ELF-1 (cell line): ENCODE results near the gene GRIN3A.
"Not testable (repeated sequence)": the region's sequence is repeated elsewhere in the genome, so short reads cannot be mapped to it uniquely, and the experiment has no call there.

Experiments used
- DNase-seq: peaks from one replicate; pipeline ENCODE4 v3.0.0-alpha.2; 2016; ENCODE audit warnings: low read depth, low spot score

The GRIN3A gene

DNA sequence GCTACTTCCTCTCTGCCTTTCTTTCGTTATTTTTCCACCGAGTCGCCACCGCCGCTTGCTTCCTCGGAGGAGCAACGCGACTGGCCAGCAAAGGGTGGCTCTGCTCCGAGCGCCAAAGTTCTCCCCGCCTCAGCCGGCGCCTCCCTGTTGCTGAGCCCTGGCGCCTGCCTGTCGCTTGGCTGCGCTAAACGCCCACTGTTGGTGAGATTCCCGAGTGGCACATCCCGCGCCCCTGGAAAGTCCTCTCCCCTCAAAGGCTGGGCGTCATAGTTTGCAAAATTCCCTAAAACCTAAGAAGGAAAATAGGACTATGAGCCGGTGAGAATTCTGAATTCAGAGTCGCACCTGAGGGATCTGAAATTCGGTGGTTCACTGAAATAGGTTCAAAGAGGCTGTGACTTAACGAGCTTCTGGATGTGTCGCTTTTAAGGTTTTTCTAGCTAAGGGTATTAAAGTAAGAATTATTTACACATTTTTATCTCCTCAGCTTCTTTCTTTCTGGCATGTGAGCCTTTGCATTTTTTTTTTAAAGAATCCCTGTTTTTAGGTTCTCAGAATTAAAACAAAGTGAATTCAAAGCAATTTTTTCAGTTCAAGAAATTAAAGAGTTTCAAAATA is at the start of gene GRIN3A:
GRIN3A (minus strand) TSS at position 82 of the 618 bp plus-strand sequence. CDS start 668 bp downstream, outside the sequence.
- DNase-seq = peak; percentile 8

DNA sequence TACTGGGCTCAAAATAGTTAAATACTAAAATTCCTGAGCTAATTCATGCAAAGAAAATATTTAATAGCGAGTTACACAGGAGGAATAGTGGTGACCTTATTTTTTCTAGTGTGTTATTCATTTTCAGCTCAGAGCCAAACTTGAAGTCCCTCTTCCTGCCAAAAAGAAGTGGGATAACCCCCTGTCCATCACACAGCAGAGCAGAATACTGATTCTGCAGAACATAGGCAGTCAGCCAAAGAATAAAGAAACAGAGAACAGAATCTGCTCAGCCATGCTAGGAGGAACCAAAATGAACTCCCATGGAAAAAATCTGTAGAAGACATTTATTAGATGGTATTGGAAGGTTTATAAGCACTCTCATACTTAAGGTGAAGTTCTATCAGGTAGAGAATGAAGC is 49.4 kb upstream of the GRIN3A start:
- no peak for DNase-seq

DNA sequence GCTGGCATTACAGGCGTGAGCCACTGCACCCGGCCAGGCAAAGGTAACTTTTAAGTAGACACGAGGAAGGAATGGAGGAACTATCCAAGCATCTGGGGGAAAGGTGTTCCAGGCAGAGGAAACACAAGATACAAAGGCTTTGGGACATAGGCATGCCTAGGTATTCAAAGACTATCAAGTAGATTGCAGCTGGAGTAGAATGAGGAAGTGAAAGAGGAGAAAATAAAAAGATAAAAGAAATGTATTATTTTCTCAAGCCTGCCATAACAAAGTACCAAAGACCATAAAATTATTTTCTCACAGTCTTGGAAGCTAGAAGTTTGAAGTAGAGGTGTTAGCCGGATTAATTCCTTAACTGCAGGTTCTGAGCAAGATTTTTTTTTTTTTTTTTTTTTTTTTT is 39.9 kb upstream of the GRIN3A start:
- no peak for DNase-seq

DNA sequence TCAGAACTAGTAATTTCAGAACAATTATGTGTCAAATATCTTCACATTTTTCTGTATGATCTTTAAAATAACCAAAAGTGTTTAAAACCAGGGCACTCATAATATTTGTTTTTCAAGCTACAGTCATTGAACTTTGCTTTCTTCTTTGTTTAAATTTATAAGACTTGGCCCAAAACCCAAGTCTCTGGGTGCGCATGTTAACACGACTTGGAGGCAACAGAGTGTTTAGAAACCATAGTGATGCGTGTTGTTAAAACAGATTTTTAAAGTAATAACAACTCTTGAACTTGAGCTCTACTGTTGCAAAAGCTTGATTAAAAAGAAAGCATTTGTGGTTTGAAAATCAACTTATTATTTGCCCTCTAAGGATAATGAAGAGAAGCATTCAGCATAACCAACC is 26.0 kb upstream of the GRIN3A start:
- DNase-seq = no peak

DNA sequence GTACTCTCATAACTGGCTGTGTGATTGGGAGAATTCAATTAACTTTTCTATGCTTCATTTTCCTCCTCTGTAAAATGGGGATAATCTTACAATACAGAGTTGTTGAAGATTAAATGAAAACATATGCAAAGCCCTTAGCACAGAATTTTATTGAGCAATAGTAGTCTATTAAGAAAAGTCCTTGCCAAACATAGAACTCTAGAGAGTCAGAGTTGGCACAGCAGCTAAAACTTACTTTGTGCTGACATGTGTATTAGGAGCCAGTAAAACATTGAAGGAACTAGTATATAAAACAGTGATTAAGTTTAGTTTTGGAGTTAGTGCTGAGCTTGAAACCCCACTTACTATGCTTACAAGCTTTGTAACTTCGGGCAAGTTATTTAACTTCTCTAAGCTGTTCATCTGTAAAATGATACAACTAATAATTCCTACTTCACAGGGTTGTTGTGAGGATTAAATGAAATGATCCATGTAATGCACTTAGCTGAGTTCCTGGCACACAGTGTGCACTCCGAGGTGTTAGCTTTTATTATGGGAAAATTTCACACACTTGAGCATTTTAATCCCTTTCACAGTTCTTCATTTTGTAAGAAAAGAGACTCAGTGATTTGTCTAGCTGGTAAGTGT is 20.0 kb upstream of the GRIN3A start:
- no peak for DNase-seq

DNA sequence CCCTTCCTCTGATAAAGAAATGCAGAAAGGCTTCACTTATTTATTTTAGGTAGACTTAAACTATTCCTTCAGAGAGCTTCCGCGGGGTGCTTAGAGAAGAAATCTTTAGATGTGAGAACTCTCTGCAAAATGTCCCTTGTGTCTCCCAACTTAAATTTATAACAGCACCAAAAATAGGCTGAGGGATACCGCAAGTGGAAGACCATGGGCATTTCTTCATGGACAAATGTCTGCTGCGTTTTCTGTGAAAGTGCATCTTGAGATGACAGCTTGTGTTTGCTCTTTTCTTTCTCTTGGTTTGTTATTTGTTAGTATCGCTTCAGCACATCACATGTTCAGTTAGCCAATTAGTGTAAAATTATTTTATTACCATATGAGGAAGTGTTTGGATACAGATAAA is 15.3 kb upstream of the GRIN3A start:
- DNase-seq = no peak

DNA sequence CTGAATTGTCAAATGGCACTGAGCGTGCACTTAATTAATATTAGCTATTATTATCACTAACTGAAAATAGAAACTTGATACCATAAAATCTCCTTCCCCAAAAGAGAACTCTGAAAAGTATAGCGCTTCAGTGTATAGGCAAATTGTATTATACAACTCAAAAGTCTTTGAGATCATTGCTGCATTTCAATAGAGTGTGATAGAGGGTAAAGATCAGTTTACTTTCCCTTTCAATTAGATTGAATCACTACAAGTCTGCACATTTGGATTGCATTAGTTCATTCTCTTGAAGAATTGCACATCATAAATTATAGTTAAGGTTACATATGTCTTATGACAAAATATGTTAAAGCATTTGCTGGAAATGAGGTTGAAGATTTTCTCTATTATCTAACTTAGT is 13.4 kb upstream of the GRIN3A start:
- no peak for DNase-seq

DNA sequence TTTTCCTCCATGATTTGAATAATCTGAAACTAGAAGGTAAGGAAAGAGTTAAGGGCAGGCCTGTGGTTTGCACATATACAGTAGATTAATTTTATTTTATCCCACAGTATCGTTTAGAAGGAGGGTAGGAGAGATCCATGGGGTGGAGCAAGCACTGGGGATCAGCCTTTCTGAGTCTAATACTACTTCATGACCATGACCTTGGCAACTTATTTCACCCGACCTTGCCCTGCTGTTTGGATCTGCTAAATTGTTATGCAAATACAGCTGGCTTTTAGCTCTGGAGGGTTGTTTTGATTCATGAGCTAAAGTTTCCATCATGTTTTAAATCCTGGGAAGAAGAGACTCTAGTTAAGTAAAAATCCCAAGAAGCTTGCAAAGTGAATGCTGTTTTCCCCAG is 864 bp upstream of the GRIN3A start:
- DNase-seq = no peak

DNA sequence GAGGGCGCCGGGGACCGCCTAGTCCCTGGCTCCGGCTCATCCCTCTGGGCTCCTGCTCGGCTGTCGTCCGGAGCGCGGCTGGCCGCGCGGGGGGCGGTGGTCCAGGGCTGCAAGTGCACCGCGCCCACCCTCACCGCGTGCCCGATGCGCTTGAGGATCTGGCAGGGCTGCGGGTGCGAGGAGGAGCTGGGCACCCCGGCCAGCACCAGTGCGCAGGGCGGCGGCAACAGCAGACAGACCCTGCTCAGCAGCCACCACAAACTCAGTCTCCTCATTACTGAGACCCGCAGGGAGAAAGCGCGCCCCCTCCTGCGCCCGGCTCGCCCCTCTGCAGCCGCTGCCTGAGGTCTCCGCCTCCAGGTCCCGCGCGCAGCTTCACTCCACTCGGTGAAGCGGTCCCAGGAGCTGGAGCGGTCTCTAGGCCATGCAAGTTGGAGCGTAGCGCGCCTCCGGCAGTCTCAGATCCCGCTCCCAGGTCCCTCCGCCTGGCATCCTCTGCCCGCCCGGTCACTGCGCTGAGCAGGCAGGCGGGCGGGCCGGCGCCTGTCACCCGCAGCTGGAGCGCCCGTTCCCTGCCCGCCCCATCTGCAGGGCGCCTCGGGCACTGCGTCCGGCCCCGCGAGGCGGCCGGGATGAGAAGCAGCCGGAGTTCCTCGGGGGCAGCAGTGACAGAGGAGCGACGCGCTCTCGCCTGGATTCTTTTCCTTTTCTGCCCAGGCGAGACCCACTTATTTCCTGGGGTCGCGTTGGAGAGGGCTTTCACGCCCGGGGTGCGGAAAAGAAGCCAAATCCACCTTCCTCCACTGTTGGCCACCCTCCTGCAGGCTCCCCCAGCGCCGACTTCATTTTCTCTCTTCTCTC is 512 bp downstream of the GRIN3A start:
- peak; percentile 26 for DNase-seq

DNA sequence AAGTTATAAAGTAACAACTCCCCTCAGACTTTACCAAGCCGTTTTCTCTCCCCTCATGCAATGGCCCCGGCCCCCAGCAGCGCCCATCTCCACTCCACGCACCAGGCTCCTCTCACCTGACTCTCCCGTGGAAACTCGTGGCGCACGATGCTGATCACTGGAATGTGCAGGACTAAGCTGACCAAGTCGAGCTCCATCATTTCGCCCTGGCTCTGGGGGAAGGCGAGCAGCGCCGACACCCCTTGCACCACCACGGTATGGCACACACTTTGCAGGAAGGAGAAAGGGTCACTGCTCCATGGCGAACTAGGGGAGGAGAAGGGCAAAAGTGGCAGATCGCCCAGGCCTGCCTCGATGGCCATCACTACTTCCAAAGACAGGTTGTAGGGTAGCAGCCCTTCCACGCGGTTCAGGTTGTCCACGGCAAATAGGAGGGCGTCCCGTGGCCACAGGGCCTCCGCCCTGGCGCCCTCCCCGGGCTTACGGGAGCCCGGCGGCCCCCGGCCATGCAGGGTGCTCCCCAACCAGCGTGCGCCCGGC is 1.2 kb downstream of the GRIN3A start:
- no peak for DNase-seq

DNA sequence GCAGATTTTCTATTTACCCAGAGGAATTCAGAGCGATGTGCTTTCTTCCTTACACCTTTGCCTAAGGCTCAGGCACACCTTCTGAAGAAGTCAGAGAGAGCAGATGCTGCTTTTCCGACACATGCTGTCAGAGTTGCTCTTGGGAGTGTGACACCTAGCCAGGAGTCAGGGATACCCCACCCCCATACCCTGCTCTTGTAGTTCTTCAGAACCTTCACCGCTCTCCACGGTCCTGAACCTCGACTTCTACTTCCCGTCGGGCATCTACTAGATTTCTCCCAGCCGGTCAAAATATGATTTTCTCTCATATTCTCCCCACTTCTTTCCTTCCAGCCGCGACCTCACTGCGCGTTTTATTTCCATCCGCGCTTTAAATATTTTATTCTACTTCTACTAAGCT is 1.7 kb downstream of the GRIN3A start:
- DNase-seq = no peak

DNA sequence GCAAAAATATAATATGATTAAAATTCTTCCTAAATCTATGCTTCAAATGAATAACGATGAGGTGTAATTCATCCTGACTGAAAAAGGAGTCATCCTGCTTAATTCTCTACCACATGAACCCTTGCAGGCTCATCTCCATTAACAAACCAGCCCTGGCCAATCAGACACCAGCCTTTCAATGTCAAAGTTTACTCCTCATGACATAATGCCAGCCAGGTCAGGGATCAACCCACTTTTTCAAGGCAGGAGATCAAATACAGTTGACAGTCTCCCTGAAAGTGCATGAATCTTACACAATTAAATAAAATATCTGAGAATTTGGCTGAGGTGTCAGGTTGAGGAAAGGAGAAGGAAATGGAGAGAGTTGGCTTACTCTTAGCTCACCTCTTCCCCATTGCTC is 7.0 kb downstream of the GRIN3A start:
- DNase-seq = no peak

DNA sequence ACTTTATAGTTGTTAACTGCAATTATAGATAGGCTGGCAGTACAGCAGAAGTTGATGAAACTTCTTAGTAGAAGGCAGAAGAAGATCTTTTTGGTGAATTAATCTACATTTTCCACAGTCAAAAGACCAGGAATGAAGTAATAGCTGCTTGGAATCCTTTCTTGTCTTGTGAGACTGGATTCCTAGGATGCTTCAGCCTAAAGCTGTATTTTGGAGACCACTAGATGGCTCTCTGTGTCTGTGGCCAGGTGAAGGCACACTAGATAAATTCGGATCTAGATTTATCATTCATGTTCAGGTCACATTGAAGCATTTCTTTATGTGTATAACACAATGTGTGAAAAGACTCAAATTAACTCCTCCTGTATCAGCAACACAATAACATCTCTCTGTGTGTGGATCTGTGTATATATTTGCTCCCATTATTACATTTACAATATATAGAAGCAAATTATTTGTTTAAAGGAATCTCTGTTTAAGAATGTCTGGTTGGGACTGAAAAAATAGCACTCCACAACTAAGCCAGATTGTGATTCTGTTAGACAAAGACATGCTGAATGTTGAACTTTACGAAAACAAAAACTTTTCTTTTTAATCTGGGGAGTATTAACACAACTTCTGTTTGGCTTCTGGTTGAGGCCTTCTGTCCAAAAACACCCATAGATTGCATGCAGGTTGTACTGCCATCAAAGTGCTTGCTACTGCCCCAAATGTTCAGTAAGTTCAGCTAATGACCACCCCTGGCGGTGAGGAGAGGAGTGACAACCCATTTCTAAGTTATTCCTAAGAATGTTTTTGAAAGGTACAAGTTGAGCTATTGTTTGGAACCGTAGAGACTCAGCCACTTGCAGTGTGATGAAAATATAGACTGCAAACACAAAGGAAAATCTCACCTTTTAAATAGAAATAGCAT is 10.6 kb downstream of the GRIN3A start:
- no peak for DNase-seq

DNA sequence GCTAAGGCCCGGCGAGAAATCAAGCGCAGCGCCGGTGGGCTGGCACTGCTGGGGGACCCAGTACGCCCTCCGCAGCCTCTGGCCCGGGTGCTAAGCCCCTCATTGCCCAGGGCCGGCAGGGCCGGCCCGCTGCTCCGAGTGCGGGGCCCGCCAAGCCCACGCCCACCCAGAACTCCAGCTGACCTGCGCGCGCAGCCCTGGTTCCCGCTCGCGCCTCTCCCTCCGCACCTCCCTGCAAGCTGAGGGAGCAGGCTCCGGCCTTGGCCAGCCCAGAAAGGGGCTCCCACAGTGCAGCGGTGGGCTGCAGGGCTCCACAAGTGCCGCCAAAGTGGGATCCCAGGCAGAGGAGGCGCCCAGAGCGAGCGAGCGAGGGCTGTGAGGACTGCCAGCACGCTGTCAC is 14.2 kb downstream of the GRIN3A start:
- DNase-seq = not testable (repeated sequence)

DNA sequence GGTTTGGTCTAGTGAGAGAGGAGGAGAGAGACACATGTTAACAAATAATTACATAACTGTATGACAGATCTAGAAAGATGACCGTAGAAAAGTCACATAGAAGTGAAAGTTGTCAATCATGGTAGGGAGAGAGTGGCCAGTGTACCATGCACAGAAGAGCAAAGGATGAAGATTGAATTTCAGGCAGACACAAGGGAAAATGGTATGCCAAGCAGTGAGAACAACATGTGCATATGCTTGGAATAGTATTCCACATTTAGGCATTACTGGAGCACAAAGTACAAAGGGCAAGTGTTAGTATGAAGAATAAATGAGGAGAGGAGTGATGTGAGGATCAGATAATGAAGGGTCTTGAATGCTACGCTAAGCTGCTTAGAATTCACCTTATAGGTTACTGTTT is 20.3 kb downstream of the GRIN3A start:
- DNase-seq = no peak

DNA sequence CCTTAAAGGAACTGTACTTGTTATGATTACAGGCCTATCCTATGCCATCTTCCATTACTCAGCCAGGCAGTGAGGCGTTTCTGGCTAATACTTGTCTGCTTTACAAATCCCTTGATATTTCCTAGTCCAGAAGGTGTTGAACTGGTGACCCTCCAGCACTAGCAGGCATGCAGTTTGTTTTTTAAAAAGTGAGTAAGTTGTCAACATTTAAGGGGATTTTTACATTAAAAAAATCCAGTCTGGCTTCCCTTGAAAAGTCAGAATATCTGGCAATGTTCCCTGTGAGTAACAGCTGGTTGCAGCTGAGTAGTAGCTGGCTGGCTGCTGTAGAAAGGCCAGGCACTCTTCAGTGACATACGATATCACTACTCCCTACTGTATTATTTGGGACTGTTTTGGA is 21.8 kb downstream of the GRIN3A start:
- DNase-seq = no peak

DNA sequence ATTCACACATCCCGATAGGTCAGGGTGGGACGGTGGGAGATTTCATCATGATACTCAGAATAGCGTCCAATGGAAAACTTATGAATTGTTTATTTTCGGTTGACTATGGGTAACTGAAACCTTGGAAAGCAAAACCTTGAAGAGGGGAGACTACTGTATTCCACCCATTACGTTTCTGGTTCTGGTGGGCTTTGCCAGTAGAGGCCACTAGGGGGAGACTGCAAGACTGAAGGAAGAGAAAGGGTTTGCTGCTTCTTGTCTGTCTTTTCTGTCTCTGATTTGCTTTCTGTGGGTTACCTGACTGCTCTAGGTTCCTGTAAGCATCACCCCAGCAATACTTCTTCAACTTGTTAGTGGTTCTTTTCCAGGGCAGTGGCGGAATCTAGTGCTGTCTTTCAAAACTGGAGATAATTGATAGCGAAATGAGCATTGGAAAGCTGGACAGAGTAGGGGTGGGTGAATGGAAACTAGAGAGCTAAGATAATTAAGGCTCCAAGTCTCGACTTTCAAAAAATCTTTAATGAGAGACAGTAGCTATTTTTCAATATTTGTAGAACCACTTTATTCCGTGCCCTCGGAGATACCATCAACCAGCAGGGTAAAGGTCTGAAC is 27.0 kb downstream of the GRIN3A start:
- DNase-seq = peak; percentile 12

DNA sequence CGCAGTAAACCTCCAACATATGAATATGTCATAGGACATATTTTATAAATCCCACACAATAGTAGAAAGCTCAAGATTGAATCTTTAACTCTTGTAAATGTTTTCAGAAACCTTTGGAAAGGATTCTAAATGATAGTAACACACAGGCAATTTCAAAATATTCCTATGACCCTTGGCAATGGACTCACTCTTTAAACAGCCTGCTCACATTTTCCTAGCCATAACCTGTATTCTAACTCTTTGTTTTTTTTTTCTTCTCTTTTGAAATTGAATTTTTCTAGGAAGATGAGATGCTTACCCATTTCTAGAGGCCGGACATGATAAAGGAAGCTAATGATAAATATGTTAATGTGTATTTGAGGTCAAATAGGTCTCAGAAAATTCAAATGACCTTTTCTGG is 29.6 kb downstream of the GRIN3A start:
- no peak for DNase-seq

DNA sequence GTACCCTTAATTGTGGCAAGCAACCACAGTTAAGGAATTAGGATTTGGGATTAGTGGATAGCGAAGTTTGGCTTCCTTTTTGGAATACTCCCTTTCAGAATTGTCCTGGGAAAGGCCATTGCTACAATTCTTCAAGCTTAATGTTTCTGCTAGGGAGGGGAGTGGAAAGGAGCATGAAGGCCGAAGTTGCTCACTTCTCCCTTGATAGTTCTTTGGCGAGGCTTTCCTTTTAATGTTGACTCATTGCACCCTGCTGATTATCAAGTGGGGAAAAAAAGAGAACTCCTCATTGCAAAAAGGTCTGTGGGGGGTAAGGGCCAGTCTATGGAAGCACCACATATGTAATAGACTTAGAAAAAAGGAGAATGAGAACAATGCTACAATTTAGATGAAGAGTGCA is 30.7 kb downstream of the GRIN3A start:
- DNase-seq = no peak

DNA sequence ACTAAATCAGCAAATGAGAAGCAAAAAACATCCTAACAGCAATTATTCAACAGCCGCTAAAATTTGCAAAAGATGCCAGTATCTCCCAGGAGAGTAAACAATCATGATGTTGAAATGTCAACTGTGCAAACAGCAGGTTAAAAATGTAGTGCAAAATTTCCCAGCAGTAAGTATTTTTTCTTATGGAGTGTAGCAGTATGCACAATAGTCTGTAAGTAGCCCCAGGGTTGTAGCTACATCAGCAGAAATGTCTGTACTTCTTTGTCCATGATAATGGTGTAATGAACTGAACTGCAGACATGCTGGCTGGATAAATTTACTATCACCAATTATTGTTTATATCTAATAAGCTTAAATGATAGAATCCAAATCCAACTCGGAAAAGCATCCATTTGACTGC is 31.4 kb downstream of the GRIN3A start:
- DNase-seq = no peak

DNA sequence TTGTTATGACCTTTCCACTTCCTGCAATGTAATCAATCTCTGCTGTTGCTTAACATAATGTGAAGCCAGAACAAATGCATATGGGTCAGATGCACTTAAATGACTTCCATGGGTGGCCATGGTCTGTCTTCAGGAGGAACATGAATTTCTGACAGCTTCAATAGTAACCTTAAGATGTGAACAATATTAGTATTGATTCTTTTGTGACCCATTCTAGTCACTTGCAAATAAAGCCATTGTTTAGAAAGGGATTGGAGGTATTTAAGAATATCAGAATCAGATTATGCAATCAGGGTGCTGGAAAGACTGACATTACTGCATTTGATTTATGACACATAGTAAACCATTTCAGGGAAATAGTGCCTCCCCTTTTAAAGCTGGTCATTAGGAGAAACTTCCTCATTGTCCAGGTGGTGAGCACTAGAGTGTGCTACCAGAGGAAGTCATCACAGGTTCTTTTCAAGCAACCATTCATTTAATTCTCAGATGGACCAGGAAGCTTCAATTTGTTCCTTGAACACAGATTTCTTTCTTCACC is 32.1 kb downstream of the GRIN3A start:
- DNase-seq = no peak
